Activated CD4-positive, alpha-beta memory T cell treated with anti-CD3 and anti-CD28 coated beads, Interleukin-2, amount 10 ng/mL, durations not matched to agents 7 days and 5 days (primary cell): ENCODE results near the gene CTNNA3. TPM values are rescaled to one million over a fixed set of nuclear protein-coding genes. Genes with fewer than 3 reads are reported as not detected.

Source experiments
- CTCF ChIA-PET: fragments of 350-600 bp; sonication (Branson Sonifier 250); formaldehyde crosslinking; loops from one replicate; lab custom pipeline; 2021; ENCODE audit warnings: antibody characterized with exemption, inconsistent platforms; lab: Charles Lee
- POLR2A ChIA-PET: fragments of 350-600 bp; sonication (Branson Sonifier 250); formaldehyde crosslinking; loops from one replicate; lab custom pipeline; 2021; ENCODE audit warnings: antibody characterized with exemption; lab: Charles Lee
- DNase-seq: peaks from one replicate; pipeline ENCODE4 v3.0.0-alpha.2; 2020
- H3K27ac Mint-ChIP-seq: one replicate; pipeline ENCODE4 v1.8.0; 2021; ENCODE audit warnings: mild to moderate bottlenecking, mixed read lengths
- H3K27me3 Mint-ChIP-seq: one replicate; pipeline ENCODE4 v1.8.0; 2021; ENCODE audit warnings: mixed read lengths
- H3K36me3 Mint-ChIP-seq: one replicate; pipeline ENCODE4 v1.8.0; 2021; ENCODE audit warnings: low read depth, mixed read lengths
- H3K4me1 Mint-ChIP-seq: one replicate; pipeline ENCODE4 v1.8.0; 2021; ENCODE audit warnings: mixed read lengths
- H3K4me3 Mint-ChIP-seq: one replicate; pipeline ENCODE4 v1.8.0; 2021; ENCODE audit warnings: mild to moderate bottlenecking, mixed read lengths
- H3K9me3 Mint-ChIP-seq: one replicate; pipeline ENCODE4 v1.8.0; 2021; ENCODE audit warnings: mixed read lengths
- total RNA-seq, 2 experiments: library from RNA; stranded (reverse); gene quantifications; one replicate each; pipeline ENCODE4 v1.2.3, GENCODE V29; 2021

Gene CTNNA3
- total RNA-seq, 2 experiments from 2014 or later, result 0.78 TPM; not detected in 1

DNA sequence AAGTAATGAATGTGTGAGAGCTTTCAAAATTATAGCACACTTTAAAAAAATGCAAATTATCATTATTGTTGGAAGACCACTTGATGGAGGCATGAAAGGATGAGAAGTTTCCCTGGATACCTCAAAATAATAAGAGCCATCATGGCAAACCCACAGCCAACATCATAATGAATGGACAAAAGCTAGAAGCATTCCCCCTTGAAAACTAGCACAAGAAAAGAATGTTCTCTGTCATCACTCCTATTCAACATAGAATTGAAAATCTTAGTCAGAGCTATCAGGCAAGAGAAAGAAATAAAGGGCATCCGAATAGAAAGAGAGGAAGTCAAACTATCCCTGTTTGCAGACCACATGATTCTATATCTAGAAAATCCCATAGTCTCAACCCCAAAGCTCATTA, 1657.4 kb downstream of the CTNNA3 start:
- Mint-ChIP-seq H3K4me3 (no peak overlapping the region), H3K27ac (no peak overlapping the region), H3K9me3 (no peaks in the 10 kb centered on the region), H3K4me1 (no peaks in the 10 kb centered on the region), H3K36me3 (no peaks in the 10 kb centered on the region), H3K27me3 (no peaks in the 10 kb centered on the region)
- ChIA-PET POLR2A (no interaction called here), CTCF (no interaction called here)
- no peak for DNase-seq

- H3K4me3 Mint-ChIP-seq, result no peak overlapping the region
- H3K27ac Mint-ChIP-seq, result no peak overlapping the region
- H3K4me1 Mint-ChIP-seq, result no peaks in the 10 kb centered on the region
- POLR2A ChIA-PET, result no interaction called here
- CTCF ChIA-PET, result no interaction called here
- no peak for DNase-seq
- no peaks in the 10 kb centered on the region for H3K36me3 Mint-ChIP-seq
- peaks cover 8% of the 10 kb centered on the region for H3K9me3 Mint-ChIP-seq
- H3K27me3 Mint-ChIP-seq, result no peaks in the 10 kb centered on the region
Measured at GRCh38 chr10:66026321-66026720, 1669.7 kb downstream of the CTNNA3 start.

DNA sequence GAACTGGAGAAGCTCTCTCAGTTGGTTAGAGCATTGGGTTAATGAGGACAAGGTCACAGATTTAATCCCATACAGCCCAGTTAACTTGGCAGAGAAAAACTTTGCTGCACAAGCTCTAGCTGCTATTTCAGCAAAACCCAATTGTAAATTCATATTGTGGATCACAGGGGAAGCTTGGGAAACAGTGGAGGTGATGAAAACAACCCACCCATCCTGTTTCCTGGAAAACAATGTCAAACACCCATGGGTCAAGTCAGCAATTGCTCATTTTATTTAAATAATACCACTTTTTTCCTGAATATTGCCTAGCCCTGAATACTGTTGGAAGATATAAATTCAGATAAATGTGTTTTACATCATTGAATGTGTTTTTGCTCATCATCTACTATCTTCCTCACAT, 1670.8 kb downstream of the CTNNA3 start:
- Mint-ChIP-seq H3K4me1 (no peaks in the 10 kb centered on the region), H3K27me3 (no peaks in the 10 kb centered on the region), H3K36me3 (no peaks in the 10 kb centered on the region), H3K4me3 (no peak overlapping the region), H3K27ac (no peak overlapping the region), H3K9me3 (peaks cover 8% of the 10 kb centered on the region)
- no peak for DNase-seq
- ChIA-PET CTCF (no interaction called here), POLR2A (no interaction called here)

- POLR2A ChIA-PET, result no interaction called here
- H3K4me3 Mint-ChIP-seq, result no peak overlapping the region
- DNase-seq, result no peak
- H3K9me3 Mint-ChIP-seq, result peaks cover 8% of the 10 kb centered on the region
- H3K27me3 Mint-ChIP-seq, result no peaks in the 10 kb centered on the region
- H3K27ac Mint-ChIP-seq, result no peak overlapping the region
- H3K4me1 Mint-ChIP-seq, result no peaks in the 10 kb centered on the region
- H3K36me3 Mint-ChIP-seq, result no peaks in the 10 kb centered on the region
- CTCF ChIA-PET, result no interaction called here
Measured at GRCh38 chr10:66021423-66021822, 1674.6 kb downstream of the CTNNA3 start.

DNA sequence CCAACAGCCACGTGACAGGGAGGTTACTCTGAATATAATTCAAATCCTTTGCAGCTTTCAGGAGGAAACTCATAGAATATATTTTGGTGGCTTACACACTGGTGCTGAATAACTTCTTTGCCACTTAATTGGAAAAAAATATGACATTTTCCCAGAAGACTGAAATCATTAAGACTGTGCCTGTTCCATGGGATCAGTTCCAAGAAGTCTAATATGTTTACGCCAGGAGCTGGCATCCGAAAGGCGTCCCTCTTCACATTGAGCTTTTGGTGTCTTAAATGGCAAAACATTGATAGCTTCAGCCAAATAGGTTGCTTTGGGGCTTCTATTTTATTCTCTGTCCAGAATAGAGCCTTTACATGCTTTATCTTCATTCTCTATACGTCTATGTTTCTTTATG, 1687.8 kb downstream of the CTNNA3 start:
- CTCF ChIA-PET, result no interaction called here
- no peak for DNase-seq
- Mint-ChIP-seq H3K4me1 (no peaks in the 10 kb centered on the region), H3K9me3 (peaks cover 5% of the 10 kb centered on the region), H3K4me3 (no peak overlapping the region), H3K27ac (no peak overlapping the region), H3K27me3 (no peaks in the 10 kb centered on the region), H3K36me3 (no peaks in the 10 kb centered on the region)
- POLR2A ChIA-PET, result no interaction called here

GRCh38 chr10:66006411-66006810, 1689.6 kb downstream of the CTNNA3 start:
- no peak for DNase-seq
- Mint-ChIP-seq H3K27me3 (no peaks in the 10 kb centered on the region), H3K4me3 (no peak overlapping the region), H3K9me3 (peaks cover 5% of the 10 kb centered on the region), H3K4me1 (no peaks in the 10 kb centered on the region), H3K27ac (no peak overlapping the region), H3K36me3 (no peaks in the 10 kb centered on the region)
- ChIA-PET POLR2A (no interaction called here), CTCF (no interaction called here)

DNA sequence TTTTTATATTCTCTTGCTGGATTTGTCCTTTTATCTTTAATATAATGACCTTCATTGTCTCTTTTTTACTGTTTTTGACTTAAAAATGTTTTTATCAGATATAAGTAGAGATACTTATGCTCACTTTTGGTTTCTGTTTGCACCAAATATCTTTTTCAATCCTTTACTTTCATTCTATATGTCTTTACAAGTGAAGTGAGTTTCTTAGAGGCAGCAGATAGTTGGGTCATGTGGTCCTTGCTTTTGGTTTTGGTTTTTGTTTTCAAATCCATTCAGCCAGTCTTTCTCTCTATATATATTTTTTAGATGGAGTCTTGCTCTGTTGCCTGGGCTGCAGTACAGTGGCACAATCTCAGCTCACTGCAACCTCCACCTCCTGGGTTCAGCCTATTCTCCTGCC, 1702.5 kb downstream of the CTNNA3 start:
- Mint-ChIP-seq H3K4me1 (no peaks in the 10 kb centered on the region), H3K27ac (no peak overlapping the region), H3K36me3 (no peaks in the 10 kb centered on the region), H3K4me3 (no peak overlapping the region), H3K9me3 (peaks cover 2% of the 10 kb centered on the region), H3K27me3 (no peaks in the 10 kb centered on the region)
- no peak for DNase-seq
- ChIA-PET POLR2A (no interaction called here), CTCF (no interaction called here)

GRCh38 chr10:65968871-65969270, 1727.1 kb downstream of the CTNNA3 start:
- POLR2A ChIA-PET, result no interaction called here
- H3K4me3 Mint-ChIP-seq, result no peak overlapping the region
- H3K9me3 Mint-ChIP-seq, result peaks cover 3% of the 10 kb centered on the region
- H3K27me3 Mint-ChIP-seq, result no peaks in the 10 kb centered on the region
- no peaks in the 10 kb centered on the region for H3K36me3 Mint-ChIP-seq
- DNase-seq, result no peak
- CTCF ChIA-PET, result no interaction called here
- no peaks in the 10 kb centered on the region for H3K4me1 Mint-ChIP-seq
- no peak overlapping the region for H3K27ac Mint-ChIP-seq

DNA sequence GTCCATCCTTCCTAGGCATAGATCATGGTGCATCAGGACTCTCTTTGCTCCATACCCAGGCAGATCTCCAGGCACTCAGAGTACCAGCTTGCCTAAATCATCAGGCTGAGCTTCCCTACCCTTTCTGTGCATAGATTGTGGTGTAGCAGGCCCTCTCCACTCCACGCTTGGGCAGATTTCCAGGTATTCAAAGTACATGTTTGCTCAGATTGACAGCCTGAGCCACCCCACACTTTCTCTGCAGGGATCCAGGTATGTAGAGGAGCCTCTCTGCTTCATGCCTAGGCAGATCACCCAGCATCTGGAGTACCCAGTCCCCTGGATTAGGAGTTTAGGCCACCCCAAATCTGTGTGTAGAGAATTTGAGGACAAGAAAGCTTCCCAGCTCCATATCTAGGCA, 1727.6 kb downstream of the CTNNA3 start:
- ChIA-PET CTCF (no interaction called here), POLR2A (no interaction called here)
- no peaks in the 10 kb centered on the region for H3K36me3 Mint-ChIP-seq
- DNase-seq, result no peak
- no peak overlapping the region for H3K4me3 Mint-ChIP-seq
- H3K27ac Mint-ChIP-seq, result no peak overlapping the region
- H3K4me1 Mint-ChIP-seq, result no peaks in the 10 kb centered on the region
- peaks cover 3% of the 10 kb centered on the region for H3K9me3 Mint-ChIP-seq
- H3K27me3 Mint-ChIP-seq, result no peaks in the 10 kb centered on the region

GRCh38 chr10:65964205-65964604, 1731.8 kb downstream of the CTNNA3 start:
- no peak for DNase-seq
- no peaks in the 10 kb centered on the region for H3K27me3 Mint-ChIP-seq
- H3K4me1 Mint-ChIP-seq, result no peaks in the 10 kb centered on the region
- no peaks in the 10 kb centered on the region for H3K36me3 Mint-ChIP-seq
- H3K27ac Mint-ChIP-seq, result no peak overlapping the region
- H3K9me3 Mint-ChIP-seq, result peaks cover 12% of the 10 kb centered on the region
- CTCF ChIA-PET, result no interaction called here
- POLR2A ChIA-PET, result no interaction called here
- no peak overlapping the region for H3K4me3 Mint-ChIP-seq

GRCh38 chr10:65952086-65952485, 1743.9 kb downstream of the CTNNA3 start:
- Mint-ChIP-seq H3K27ac (no peak overlapping the region), H3K4me3 (no peak overlapping the region), H3K27me3 (no peaks in the 10 kb centered on the region), H3K36me3 (no peaks in the 10 kb centered on the region), H3K4me1 (no peaks in the 10 kb centered on the region), H3K9me3 (no peaks in the 10 kb centered on the region)
- POLR2A ChIA-PET, result no interaction called here
- CTCF ChIA-PET, result interaction anchor here (1.1 kb wide), 1 partner anchor 1975 kb away, joined by 3 read pairs; no protein-coding TSS in a partner anchor
- no peak for DNase-seq

DNA sequence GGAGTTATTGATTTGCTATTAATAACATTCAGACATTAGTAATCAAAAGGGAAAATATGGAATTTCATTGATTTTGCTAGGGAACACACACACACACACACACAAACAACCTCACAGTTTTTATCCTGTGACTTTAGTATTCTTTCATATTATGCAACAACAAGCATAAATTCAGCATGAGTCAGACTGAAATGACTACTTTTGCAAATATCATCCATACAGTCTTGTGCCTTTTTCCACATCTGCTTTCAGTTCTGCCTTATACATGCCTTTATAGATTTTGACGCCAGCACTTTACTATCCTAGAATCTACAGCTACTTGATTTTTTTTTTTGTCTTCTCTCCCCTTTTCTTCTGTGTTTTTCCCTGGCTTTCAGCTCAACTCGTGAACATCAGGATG, 1745.9 kb downstream of the CTNNA3 start:
- POLR2A ChIA-PET, result no interaction called here
- Mint-ChIP-seq H3K27ac (no peak overlapping the region), H3K4me1 (no peaks in the 10 kb centered on the region), H3K27me3 (no peaks in the 10 kb centered on the region), H3K4me3 (no peak overlapping the region), H3K36me3 (no peaks in the 10 kb centered on the region), H3K9me3 (no peaks in the 10 kb centered on the region)
- no peak for DNase-seq
- CTCF ChIA-PET, result no interaction called here

DNA sequence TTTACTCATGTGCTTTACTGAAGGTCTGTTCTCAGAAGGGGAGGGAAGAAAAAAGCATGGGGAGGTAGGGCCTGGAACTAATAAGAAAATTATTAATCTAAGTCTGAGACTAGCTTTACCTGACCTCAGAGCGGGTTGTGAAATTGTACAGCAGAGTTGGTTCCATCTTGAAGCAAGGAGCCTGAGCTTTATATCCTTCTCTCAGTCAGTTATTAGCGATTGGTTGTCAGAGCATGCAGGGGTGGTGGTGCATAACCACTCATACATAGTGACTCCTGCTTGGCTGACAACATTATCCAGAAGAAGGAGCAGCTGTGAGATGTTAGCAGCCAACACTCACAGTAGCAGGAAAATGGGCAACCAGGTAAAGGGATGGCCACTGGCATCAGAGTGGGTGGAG, 1746.5 kb downstream of the CTNNA3 start:
- no peak for DNase-seq
- H3K4me1 Mint-ChIP-seq, result no peaks in the 10 kb centered on the region
- CTCF ChIA-PET, result no interaction called here
- POLR2A ChIA-PET, result no interaction called here
- no peaks in the 10 kb centered on the region for H3K9me3 Mint-ChIP-seq
- H3K4me3 Mint-ChIP-seq, result no peak overlapping the region
- no peaks in the 10 kb centered on the region for H3K27me3 Mint-ChIP-seq
- H3K27ac Mint-ChIP-seq, result no peak overlapping the region
- no peaks in the 10 kb centered on the region for H3K36me3 Mint-ChIP-seq

GRCh38 chr10:65945061-65945460, 1750.9 kb downstream of the CTNNA3 start:
- Mint-ChIP-seq H3K27me3 (no peaks in the 10 kb centered on the region), H3K36me3 (no peaks in the 10 kb centered on the region), H3K4me3 (no peak overlapping the region), H3K27ac (no peak overlapping the region), H3K4me1 (no peaks in the 10 kb centered on the region), H3K9me3 (no peaks in the 10 kb centered on the region)
- ChIA-PET CTCF (no interaction called here), POLR2A (no interaction called here)
- no peak for DNase-seq

DNA sequence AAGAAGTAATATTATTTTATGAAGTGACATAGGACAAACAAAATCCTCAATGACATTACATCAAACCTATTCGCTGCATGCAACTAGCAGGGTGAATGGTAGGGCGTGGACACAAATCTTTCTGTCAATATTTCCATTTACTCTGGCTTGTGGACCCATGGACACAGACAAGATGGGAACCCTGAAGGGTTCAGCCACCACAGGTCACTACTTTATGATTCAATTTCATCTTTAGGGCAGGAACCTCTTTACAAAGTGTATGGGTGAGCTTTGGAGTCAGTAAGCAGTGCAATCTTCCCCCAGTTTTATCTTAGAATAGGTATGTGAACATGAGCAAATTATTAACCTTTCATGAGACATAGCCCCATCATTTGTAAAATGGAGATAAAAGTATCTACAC, 1752.5 kb downstream of the CTNNA3 start:
- DNase-seq, result no peak
- Mint-ChIP-seq H3K36me3 (no peaks in the 10 kb centered on the region), H3K27me3 (no peaks in the 10 kb centered on the region), H3K27ac (no peak overlapping the region), H3K4me1 (no peaks in the 10 kb centered on the region), H3K9me3 (no peaks in the 10 kb centered on the region), H3K4me3 (no peak overlapping the region)
- ChIA-PET POLR2A (no interaction called here), CTCF (no interaction called here)
